Measurements from ENCODE around the gene PPT2. TPM values are rescaled to one million over a fixed set of nuclear protein-coding genes. Genes with fewer than 3 reads are reported as not detected.

PPT2 gene
- total RNA-seq, 1 donor from 2014 or later: 37.6 TPM

DNA sequence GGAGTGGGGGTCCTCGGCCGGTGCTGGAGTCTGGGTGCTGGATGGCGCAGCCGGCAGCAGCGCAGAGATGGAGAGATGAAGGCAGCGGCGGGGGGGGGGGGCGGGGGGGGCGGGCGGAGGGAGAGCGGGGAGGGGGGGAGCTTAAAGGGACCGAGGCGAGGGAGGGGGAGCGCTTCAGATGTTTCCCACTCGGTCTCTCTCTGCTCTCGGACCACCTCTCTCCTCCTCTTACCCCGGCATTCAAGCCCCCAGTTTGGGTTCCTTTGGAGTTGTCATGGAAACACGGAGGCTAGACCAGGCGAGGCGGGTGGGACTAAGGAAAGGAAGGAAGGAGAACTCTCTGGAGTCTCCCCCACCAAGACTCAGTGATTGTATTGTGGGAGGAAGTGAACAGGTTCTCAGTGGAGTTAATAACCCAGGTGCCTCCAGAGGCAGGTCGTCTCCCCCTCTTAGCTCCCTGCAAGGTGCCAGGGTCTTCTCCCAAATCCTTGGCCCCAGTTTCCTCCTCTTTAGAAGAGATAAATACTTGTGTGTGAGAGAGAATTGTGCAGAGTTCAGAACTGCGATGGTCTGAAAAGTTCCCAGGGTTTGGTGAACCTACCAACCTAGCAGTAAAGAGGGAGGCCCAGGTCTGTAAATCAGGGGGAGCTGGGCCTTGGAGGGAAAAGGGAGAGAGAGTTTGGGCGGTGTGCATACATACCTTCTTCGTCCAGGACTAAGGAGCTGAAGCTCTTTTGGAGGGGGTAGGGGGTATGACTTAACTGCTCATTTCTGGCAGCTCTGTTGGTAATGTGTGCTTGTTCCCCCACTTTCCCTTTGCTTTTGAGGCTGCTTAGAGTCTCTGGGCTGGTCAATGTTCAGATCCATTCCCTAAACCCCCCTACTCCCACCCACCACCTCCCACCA lies 1.8 kb upstream of the PPT2 start, which contains the start of gene PRRT1:
TSS of gene PRRT1 (minus strand) at position 77 of the 906 bp plus-strand sequence. CDS start 112 bp downstream, outside the sequence.
- peak; percentile 41 for DNase-seq

DNA sequence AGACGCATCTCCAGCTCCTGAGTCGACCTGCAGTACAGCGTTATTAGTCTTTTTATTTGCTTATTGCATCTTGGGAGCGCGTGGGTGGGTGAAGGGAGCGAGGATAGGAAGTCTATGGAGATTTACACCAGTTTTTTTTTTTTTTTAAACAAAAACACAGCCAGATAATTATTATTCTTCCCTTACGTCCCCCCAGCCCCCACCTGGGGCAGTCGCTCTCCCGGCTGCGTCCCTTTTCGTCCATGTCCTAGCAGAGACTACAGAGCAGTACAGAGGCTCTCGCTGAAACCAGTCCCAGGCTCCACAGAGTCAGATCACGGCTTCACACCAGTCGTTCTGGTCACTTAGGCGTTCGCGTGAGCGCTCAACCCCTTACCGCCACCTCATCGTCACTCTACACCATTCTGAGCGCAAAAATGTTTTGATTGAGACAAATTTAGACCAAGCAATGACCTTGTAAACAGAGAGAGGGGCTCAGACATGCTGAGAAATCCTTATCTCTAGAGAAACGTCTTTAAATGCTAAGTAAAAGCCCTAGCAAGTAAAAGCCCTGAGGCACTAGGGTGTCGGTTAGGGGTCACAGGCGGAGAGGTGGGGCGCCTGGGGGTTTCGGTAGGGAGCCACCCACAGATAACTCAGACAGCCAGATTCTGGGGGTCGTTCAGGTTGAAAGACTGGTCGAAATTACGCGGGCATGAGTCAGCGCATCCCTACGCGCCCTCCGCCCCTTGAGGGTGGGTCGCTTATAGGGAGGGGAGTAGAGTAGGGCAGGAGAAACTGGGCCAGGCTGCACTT lies 975 bp upstream of the PPT2 start:
- DNase-seq: peak; percentile 52

DNA sequence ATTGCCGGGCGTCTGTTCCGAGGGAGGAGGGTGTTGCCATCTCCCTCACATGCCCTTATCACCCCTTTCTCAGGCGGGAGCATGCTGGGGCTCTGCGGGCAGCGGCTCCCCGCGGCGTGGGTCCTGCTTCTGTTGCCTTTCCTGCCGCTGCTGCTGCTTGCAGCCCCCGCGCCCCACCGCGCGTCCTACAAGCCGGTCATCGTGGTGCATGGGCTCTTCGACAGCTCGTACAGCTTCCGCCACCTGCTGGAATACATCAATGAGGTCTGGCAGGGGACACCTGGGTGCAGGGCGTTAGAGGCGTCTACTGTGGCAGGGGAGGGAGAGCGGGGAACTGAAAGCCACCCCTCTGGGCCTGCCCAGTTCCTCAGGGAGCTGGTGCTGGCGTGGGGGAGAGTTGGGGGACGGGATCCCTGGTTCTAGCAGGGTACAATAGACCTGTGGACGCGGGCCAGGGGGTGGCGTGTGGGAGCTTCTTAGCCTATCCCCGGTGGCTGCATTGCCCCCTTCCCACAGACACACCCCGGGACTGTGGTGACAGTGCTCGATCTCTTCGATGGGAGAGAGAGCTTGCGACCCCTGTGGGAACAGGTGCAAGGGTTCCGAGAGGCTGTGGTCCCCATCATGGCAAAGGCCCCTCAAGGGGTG lies 697 bp downstream of the PPT2 start:
- peak; percentile 90 for DNase-seq

DNA sequence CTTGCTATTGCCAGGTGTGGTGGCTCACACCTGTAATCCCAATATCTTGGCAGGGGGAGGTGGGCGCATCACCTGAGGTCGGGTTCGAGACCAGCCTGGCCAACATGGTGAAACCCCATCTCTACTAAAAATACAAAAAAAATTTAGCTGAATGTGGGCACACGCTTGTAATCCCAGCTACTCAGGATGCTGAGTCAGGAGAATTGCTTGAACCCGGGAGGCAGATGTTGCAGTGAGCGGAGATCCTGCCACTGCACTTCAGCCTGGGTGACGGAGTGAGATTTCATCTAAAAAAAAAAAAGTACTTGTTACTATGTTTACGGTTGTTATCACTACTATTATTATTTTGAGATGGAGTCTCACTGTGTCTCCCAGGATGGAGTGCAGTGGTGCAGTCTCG lies 3.0 kb downstream of the PPT2 start:
- no peak for DNase-seq

- DNase-seq: no peak
Measured at GRCh38 chr6:32158052-32158451, 4.1 kb downstream of the PPT2 start.

- peak; percentile 28 for DNase-seq
Measured at GRCh38 chr6:32163559-32164258, 9.8 kb downstream of the PPT2 start.

DNA sequence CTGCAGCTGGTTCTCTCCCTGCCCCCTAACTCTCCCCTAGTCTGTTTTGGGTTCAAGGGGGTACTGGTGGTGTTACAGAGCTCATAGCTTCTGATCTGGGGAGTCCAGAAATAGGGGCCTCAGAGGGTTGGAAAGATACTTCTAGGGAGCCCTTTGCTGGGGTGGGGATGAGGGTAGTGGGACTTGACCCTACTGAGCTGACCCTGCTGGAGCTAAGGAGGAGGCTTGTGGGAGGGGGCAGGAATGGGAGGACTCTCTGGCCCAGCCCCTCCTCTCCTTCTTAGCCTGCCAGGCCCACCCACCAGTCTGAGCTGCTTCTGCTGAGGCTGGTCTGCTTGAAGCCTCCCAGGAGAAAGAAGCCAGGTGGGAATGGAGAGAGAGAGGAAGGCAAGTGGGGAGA lies 10.4 kb downstream of the PPT2 start, which contains the start of gene EGFL8:
TSS of gene EGFL8 (plus strand) at position 301 of the 400 bp plus-strand sequence. CDS start 1,571 bp downstream, outside the sequence.
- DNase-seq: no peak

DNA sequence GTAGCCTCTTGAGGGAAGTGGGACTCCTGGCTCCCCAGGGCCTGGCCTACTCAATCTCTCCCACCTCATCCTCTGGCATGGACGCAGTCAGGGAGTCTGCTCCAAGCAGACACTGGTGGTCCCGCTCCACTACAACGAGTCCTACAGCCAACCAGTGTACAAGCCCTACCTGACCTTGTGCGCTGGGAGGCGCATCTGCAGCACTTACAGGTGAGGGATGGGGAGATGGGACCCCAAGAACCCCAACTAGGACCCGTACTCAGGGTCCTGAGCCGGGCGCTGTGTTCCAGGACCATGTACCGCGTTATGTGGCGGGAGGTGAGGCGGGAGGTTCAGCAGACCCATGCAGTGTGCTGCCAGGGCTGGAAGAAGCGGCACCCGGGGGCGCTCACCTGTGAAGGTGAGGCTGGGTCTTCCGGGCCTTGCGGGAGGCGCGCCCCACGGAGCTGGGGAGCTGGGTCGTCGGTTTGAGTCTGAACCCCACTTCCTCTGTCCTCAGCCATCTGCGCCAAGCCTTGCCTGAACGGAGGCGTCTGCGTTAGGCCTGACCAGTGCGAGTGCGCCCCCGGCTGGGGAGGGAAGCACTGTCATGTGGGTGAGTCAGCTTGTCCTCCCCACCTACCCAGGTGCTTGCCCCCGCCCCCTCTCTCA lies 12.6 kb downstream of the PPT2 start:
- no peak for DNase-seq

- DNase-seq: peak; percentile 18
Measured at GRCh38 chr6:32167154-32167760, 13.3 kb downstream of the PPT2 start.

- no peak for DNase-seq
Measured at GRCh38 chr6:32167761-32168262, 13.9 kb downstream of the PPT2 start.

DNA sequence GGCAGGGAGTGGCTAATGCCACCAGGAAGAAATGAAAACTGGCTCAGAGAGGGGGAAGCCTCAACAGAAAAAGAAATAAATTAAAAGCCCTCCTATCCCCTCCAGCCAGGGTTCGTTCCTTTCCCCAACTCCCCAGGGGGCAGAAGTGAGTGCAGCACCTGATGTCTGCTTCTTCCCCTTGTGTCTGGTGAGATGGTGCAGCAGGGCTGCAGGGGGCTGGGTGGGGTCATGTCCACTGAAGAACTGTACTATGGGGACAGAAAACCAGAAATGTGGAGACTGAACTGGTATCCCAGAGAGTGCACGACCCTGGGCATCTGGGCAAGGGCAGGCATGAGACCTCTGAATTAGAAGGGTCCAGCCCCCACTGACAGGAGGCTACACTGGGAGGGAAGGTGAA lies 14.4 kb downstream of the PPT2 start:
- DNase-seq: no peak

DNA sequence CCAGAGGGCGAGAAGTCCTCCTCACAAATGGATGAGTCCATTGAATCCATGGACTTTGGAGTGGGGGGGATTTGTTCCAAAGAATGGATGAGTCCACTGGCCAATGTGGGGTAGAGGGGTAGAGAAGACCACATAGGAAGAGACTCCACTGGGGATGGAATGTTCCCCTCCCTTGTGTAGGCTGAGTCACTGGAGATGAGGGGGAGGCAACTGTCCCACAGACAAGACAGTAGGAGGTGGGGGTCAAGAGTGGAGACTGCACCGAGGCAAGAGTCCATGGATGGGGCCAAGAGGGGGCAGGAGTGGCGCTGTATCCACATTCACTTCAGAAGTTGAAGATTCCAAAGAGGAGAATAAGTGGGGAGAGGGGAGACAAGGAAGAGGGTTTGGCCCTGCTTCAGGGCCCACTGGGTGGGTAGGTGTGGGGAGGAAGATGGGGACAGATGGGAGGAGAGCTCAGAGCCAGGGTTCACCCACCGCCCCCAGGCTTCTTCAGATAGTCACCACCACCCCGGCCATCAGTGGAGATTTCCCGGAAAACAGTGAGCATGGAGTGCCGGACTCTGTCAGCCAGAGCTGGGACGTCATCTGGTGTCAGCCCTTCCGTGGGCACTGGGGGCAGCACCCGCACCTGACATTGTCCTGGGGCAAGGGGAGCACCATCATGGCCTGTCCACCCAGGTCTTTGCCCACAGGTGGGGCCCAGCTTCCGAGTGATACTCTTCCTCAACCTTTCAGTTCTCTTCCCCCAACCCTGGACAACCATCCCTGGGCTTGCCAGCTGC lies 15.1 kb downstream of the PPT2 start:
- DNase-seq: no peak

GRCh38 chr6:32170294-32170693 lies 16.4 kb downstream of the PPT2 start:
- no peak for DNase-seq

GRCh38 chr6:32171234-32171633 lies 17.3 kb downstream of the PPT2 start:
- DNase-seq: no peak

GRCh38 chr6:32173051-32173727 lies 19.2 kb downstream of the PPT2 start:
- DNase-seq: no peak

DNA sequence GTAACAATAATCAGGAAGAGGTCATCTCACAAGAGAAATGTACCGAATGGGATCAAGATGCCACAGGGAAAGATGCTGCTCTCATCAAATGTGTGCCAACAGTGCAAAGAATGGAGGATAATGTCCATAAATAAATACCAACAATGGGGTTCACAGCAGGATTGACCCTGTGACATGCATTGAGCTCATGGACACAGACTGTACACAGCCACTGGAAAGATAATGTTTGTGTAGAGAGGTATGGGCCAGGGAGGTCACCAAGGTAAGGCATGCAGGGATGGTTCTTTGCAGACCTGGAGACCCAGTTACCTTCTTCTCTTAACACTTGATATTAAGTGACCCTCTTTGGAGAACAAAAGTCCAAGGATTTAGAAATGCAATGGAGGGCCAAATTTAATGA lies 20.5 kb downstream of the PPT2 start:
- no peak for DNase-seq

DNA sequence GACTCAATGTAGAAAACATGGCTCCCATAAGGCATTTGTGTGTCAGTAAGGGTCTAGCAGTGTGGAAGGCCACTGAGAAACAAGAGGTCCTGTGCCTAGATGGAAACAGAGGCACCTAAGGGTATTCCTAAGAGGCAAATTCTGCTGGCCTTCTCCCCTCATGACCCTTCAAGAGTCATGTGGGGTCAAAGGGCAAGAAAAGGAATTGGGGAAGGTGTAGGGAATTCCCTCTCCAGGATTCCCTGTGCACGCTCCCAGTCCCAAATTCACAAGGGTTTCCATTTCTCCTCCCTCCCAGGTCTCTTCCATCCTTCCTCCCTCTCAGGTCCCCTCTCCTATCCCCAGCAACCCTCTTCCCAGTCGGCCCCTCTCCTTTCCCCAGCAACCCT lies 21.4 kb downstream of the PPT2 start:
- no peak for DNase-seq

GRCh38 chr6:32175711-32176475 lies 22.0 kb downstream of the PPT2 start, which contains the start of gene AGPAT1:
AGPAT1 (minus strand) TSS chr6:32176084; CDS start chr6:32171496, 4,588 bp downstream.
- peak; percentile 99 for DNase-seq

Measured in tongue (tissue), 2 donors.